ENCODE data around the gene OR10V1. TPM values are rescaled to one million over a fixed set of nuclear protein-coding genes. Genes with fewer than 3 reads are reported as not detected.
A peak's percentile ranks its signal among the peaks of the same experiment; 100 is the strongest.

OR10V1 gene
- total and polyA plus RNA-seq, 9 of the 15 experiments (the other 6 are each of a cell fraction or from before 2014, with no cell fraction given) = not detected

DNA sequence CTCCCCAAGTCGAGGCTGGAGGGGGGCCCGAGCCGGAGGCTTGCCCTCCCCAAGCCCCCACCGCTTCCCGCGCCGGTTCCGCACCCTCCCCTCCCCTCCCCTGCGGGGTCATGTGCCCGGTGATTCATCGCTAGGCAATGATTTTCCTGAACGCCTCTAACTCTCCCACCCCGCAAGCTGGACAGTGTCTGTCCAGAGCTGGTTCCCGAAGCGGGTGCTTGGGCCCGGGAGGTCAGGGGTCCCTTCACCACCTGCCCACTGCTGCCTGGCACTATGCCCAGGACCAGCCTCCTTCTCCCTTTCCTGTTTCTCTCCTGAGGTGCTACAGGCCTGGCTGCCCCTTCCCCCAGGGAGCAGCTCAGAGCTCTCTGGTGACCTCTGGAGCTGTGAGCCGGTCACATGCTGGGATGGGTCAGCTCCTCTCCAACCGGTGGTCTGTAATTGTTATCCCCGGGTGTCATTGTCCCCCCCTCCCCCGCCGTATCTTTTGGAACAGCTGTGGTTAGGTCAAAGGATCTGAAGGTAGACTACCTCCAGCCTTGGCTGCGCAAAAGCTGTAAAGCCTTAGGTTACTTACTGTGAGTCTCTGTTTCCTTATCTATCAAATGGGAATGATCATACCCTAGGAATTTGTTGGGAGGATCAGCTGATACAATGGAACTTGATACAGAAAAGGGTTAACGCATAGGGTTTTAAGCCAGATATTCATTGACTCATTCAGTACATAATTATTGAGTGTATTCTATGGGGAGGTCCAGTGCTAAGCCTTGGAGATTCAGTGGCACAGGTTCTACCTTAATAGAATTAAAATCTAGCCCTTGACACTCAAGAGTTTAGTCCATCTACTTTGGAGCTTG lies 42.3 kb upstream of the OR10V1 start (continued):
- TF ChIP-seq DACH1 (IDR thresholded peaks at IDR 0.05; ENCODE audit: partially characterized antibody) (peak; percentile 73), MCM3 (IDR thresholded peaks at IDR 0.05) (no peak), NBN (IDR thresholded peaks at IDR 0.05; ENCODE audit: low read depth) (no peak), ZBTB8A (IDR thresholded peaks at IDR 0.05; ENCODE audit: partially characterized antibody) (no peak), EHMT2 (IDR thresholded peaks at IDR 0.05) (no peak), USF1 (CRISPR knock-in tag; IDR thresholded peaks at IDR 0.05) (peak; percentile 88), SP2 (IDR thresholded peaks at IDR 0.05; ENCODE audit: extremely low read depth, low read depth, low read length, poor library complexity, severe bottlenecking) (no peak), ETV1 (tag; conservative IDR thresholded peaks at IDR 0.05; ENCODE audit: low read depth) (0 out of 2 replicates have a peak, but pooled peaks have one; percentile 19), FOXO4 (CRISPR knock-in tag; IDR thresholded peaks at IDR 0.05) (no peak), ZNF165 (CRISPR knock-in tag; IDR thresholded peaks at IDR 0.05; ENCODE audit: borderline replicate concordance) (no peak), ZNF408 (CRISPR knock-in tag; IDR thresholded peaks at IDR 0.05; ENCODE audit: low read depth) (no peak), BHLHE40 (IDR thresholded peaks at IDR 0.05; ENCODE audit: low read length) (peak; percentile 74), TEAD4 (IDR thresholded peaks at IDR 0.05; ENCODE audit: low read length) (0 out of 2 replicates have a peak, but pooled peaks have one; percentile 22), TEAD4 (CRISPR knock-in tag; IDR thresholded peaks at IDR 0.05; ENCODE audit: borderline replicate concordance) (no peak), ZFPM2 (CRISPR knock-in tag; IDR thresholded peaks at IDR 0.05) (no peak)
- TF ChIP-seq, protein P1, sequence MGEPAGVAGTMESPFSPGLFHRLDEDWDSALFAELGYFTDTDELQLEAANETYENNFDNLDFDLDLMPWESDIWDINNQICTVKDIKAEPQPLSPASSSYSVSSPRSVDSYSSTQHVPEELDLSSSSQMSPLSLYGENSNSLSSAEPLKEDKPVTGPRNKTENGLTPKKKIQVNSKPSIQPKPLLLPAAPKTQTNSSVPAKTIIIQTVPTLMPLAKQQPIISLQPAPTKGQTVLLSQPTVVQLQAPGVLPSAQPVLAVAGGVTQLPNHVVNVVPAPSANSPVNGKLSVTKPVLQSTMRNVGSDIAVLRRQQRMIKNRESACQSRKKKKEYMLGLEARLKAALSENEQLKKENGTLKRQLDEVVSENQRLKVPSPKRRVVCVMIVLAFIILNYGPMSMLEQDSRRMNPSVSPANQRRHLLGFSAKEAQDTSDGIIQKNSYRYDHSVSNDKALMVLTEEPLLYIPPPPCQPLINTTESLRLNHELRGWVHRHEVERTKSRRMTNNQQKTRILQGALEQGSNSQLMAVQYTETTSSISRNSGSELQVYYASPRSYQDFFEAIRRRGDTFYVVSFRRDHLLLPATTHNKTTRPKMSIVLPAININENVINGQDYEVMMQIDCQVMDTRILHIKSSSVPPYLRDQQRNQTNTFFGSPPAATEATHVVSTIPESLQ (CRISPR knock-in tag; IDR thresholded peaks at IDR 0.05) = no peak
- TF ChIP-seq, protein P2, sequence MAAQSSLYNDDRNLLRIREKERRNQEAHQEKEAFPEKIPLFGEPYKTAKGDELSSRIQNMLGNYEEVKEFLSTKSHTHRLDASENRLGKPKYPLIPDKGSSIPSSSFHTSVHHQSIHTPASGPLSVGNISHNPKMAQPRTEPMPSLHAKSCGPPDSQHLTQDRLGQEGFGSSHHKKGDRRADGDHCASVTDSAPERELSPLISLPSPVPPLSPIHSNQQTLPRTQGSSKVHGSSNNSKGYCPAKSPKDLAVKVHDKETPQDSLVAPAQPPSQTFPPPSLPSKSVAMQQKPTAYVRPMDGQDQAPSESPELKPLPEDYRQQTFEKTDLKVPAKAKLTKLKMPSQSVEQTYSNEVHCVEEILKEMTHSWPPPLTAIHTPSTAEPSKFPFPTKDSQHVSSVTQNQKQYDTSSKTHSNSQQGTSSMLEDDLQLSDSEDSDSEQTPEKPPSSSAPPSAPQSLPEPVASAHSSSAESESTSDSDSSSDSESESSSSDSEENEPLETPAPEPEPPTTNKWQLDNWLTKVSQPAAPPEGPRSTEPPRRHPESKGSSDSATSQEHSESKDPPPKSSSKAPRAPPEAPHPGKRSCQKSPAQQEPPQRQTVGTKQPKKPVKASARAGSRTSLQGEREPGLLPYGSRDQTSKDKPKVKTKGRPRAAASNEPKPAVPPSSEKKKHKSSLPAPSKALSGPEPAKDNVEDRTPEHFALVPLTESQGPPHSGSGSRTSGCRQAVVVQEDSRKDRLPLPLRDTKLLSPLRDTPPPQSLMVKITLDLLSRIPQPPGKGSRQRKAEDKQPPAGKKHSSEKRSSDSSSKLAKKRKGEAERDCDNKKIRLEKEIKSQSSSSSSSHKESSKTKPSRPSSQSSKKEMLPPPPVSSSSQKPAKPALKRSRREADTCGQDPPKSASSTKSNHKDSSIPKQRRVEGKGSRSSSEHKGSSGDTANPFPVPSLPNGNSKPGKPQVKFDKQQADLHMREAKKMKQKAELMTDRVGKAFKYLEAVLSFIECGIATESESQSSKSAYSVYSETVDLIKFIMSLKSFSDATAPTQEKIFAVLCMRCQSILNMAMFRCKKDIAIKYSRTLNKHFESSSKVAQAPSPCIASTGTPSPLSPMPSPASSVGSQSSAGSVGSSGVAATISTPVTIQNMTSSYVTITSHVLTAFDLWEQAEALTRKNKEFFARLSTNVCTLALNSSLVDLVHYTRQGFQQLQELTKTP (IDR thresholded peaks at IDR 0.05; ENCODE audit: low read depth in 1 of 2, partially characterized antibody in 2 of 2) = peak in 1 of 2 experiments; percentile 61
- TF ChIP-seq, protein P3, sequence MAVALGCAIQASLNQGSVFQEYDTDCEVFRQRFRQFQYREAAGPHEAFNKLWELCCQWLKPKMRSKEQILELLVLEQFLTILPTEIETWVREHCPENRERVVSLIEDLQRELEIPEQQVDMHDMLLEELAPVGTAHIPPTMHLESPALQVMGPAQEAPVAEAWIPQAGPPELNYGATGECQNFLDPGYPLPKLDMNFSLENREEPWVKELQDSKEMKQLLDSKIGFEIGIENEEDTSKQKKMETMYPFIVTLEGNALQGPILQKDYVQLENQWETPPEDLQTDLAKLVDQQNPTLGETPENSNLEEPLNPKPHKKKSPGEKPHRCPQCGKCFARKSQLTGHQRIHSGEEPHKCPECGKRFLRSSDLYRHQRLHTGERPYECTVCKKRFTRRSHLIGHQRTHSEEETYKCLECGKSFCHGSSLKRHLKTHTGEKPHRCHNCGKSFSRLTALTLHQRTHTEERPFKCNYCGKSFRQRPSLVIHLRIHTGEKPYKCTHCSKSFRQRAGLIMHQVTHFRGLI (CRISPR knock-in tag; IDR thresholded peaks at IDR 0.05) = no peak
